ENCODE results near the gene BRSK2.

BRSK2 gene

DNA sequence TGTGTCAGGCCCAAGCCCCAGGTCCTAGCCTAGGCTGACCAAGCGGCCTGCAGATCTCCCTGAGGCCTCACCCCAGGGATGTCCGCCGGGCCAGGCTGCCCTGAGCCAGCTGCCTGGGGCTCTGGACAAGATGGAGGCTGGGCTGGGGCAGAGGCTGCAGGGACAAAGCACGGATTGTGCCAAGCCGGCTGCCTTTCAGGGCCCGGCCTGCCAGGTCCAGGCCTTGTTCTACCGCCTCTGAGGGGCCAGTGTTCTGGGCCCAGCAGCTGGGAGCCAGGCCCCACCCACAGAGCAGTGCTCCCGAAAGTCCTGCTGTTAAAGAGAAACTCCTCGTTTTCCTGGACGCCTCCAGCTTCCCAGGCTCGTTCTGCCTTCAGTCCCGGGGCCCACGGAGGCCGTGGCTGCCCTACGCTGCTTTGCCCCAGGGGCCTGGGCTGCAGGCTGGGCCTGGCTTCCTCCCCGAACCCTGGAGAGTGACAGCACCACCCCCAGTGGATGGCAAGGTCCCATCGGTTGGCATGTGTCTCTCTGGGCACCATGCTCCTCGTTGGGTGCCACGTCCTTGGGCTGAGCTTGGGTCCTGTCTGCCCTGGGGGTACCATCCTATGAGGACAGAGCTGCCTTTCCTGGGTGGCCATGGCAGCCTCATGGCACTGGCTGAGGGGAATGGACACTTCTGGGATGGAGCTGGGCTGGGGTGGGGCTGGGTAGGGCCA is 7.6 kb downstream of the BRSK2 start:
- no peak for DNase-seq (ENCODE audit: low spot score)

DNA sequence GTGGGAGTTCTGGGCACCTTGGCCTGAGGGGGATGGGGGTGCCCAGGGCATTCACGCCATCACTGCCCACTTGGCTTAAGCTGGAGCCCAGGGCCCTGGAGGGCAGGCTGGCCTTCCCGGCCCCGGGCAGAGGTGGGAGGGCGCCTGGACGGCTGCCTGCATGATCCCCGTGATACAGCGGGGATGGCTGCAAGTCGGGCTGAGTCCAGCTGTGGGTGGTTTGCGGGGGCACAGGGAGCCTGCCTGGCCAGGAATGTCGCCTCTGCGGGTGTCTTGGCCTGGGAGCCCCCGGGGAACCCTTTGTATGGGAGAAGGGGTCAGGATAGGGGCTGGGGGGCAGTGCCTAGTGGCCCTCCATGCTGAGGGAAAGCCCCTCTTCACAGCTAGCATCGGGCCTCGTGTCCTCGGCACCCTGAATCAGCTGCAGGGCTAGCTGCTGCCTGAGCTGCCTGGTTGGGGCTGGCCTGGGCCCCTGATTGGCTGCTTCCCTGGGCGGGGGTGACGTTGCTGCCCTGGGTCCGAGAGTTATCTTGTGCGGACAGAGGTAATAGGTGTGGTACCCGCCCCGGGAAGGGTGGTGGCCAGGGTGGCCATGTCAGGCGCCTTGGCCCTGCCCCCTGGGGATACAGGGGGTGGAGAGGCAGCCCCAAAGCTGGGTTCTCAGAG is 8.3 kb downstream of the BRSK2 start:
- peak; percentile 71 for DNase-seq (ENCODE audit: low spot score)

DNA sequence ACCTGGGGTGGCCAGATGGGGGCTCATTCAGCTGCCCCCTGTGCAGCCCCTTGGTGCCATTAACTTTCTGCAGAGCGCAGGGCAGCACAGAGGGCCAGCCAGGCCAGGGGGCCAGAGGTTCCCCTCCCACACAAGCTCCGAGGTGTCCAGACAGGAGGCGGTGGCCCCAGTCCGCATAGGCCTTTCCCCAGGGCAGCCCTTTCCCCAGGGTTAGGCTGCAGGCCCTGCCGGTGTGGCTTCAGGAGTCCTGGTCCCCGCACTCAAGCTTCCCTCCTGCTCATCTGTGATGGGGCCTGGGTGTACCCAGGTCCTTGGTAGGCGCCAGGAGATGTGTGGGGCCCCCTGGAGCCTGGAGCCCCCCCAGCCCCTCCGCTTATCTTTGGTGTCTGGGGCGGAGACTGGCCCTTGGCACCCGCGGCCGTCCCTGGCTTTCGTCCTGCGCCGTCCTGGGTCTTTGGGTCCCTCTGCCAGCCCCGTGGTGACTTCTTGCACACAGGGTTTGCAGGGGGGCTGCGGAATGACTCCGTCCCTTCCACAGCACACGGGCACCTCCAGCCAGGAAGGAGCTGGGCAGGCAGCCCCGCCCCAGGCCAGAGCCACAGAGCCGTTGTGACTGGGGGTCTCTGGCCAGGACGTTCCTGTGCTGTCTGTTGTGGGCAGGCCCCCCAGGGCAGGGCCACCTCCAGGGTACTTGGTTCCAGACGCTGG is 8.9 kb downstream of the BRSK2 start:
- no peak for DNase-seq (ENCODE audit: low spot score)

DNA sequence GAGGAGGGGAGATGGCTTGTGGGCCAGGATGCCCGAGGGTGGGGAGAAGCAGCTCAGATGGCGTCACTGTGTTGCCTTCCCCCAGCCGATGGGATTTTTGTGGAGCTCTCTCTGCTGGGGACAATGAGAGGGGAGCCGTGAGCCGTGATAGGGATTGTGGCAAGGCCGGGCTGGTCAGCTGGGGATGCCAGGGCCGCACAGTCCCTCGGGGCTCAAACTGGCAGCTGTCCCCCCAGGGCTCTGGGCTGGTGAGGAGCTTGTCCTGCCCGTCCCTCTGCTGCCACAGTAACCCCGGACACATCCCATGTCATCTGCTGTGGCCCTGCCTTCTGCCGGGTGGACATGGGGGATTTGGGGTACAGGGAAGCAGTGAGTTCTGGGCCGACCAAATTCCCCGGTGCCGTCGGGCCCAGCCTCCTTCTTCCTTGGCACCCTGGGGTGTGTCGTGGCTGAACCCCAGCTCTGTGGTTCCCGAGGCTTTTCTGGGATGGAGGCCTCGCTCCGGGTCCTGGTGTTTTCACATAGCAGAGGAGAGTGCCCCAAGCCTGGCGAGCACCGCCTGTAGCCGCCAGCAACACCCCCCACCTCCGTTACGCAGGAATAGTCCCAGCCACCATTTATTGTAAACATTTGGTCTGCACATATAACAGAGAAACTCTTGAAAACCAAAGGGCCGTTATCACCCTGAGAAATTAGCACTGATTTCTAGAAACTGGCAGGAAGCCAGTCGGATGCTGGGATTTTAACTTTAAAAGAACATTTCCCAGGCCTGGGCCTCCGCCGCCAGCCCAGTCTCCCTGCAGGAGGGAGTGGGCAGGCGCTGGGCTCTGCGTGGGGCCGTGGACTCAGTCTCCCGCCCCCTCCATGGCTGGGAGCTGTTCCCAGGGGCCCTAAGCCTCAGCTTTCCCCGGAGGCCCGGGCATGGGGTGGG is 9.9 kb downstream of the BRSK2 start:
- no peak for DNase-seq (ENCODE audit: low spot score)

DNA sequence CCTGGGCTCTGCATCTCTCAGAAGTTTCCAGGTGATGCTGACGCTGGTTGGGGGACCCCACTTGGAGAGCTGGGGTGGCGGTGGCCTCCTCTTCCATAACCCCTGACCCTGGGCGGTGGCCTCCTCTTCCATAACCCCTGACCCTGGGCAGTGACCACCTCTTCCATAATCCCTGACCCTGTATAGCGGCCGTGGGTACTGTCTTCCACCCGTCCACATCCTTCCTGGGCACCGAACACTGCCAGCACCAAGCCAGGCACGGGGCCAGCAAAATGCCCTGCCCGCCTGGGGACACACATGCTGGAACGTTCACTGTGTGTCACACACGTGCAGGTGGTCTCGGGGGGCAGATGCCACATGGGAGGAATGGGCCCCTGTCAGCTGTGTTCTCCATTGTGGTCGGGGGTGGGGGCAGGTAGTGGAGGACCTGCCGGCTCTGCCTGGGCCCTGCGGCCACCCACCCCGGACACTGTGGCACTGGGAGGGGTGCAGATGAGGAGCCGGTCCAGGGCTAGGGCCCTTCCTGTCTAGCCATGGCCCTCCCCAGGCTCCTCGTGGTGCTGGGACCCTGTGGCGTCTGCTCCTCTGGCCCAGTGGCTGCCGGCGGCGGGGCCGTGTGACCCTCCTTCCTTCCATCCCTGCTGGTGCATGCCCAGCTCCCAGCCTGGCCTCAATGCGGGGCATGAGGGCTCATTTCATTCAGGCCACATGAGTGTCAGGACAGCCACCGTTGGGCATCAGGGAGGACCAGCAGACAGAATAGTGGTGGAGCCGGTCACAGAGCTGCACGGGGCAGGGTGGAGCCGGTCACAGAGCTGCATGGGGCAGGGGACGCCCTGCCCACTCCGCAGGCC is 10.8 kb downstream of the BRSK2 start:
- DNase-seq (ENCODE audit: low spot score), result no peak

DNA sequence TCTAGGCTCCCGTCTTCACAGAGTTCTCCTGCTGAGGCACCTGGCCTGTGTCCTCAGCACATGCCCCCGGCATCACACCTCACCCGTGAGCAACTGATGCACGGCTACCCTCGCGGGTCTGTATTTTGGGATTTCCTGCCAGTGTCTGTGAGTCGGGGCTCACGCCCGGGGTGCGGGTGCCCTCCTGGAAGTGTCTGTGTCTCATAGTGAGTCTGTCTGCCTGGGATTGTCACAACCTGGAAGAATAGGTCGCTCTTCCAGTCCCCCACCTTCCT is 11.4 kb downstream of the BRSK2 start:
- no peak for DNase-seq (ENCODE audit: low spot score)

DNA sequence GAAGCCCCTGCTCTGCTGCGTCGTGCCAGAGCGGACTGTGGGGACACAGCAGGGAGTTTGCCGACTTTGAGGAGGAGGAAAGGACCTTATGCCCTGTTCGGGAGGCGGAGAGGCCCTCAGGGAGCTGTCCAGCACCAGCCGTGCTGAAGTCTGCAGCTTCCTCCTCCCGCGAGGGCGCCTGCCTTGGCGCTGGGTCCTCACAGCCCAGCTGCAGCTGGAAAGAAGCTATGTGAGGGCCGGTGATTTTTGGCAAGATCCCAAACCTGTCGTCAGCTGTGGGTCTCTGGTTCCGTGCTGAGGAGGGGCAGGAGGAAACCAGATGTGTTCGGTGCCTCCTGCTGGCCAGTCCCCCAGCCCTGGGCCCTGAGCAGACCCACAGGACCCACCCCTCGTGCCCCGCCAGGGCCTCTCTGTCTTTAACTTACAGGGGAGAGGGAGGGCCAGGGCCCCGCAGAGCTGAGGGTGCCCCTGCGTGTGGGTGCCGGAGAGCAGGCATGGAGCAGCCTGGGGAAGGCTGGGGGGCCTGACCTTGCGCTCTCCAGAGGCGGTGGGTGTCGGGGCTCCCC is 12.0 kb downstream of the BRSK2 start:
- no peak for DNase-seq (ENCODE audit: low spot score)

DNA sequence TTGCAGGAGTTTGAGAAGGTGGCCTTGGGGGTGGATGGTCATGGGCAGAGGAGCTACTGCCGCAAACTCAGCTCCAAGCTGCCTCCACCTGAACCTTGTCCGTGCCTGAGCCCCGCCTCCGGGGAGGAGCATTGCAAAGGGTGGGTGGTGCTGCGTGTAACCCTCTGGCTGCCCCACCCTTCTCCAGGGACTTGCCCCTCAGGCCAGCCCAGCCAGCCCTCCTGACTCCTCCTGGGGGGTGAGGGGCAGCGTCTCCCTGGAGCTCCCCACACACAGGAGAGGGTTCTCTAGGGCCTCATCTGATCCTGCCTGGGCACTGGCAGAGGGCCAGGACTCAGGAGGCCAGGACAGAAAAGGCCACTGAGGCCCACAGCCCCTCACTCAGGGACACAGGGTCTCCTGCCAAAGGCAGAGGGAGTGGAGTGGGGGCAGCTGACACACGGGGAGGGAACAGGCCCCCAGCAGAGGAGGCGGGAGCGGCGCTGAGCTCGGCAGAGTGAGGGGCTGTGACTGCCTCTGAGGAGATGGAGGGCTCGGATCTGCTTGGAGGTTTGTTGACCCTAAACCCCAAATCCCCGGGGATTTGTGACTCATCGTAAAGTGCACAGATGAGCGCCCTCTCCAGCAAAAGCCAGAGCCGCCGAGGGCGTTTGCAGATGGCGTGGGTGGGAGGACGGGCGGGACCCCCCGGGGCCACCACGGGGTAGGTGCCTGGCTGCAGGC is 12.8 kb downstream of the BRSK2 start:
- no peak for DNase-seq (ENCODE audit: low spot score)

DNA sequence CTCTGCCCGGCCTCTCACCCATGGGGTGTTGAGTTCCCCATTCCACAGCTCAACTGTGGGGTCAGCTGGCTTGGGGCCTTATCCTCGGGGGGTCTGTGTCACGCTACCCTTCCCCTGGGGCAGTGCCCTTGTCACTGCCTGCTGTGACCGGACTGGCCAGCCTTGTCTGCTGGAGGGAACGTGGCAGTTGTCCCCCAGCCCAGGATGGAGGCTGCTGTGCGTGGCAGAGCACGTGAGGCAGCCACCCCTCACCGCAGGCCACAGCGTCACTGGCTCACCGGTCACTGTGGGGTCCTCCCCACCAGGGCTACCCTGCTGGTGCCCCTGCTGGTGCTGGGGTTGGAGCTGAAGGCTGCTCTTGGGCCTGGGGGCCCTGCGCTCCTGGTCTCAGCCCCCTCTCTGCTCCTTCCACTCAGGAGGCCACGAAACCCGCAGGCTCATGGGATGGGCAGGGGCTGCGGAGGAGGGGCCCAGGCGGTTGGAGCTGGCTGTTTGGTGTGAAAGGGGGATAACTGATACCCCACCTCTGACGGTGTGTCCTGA is 13.4 kb downstream of the BRSK2 start:
- DNase-seq (ENCODE audit: low spot score), result no peak

DNA sequence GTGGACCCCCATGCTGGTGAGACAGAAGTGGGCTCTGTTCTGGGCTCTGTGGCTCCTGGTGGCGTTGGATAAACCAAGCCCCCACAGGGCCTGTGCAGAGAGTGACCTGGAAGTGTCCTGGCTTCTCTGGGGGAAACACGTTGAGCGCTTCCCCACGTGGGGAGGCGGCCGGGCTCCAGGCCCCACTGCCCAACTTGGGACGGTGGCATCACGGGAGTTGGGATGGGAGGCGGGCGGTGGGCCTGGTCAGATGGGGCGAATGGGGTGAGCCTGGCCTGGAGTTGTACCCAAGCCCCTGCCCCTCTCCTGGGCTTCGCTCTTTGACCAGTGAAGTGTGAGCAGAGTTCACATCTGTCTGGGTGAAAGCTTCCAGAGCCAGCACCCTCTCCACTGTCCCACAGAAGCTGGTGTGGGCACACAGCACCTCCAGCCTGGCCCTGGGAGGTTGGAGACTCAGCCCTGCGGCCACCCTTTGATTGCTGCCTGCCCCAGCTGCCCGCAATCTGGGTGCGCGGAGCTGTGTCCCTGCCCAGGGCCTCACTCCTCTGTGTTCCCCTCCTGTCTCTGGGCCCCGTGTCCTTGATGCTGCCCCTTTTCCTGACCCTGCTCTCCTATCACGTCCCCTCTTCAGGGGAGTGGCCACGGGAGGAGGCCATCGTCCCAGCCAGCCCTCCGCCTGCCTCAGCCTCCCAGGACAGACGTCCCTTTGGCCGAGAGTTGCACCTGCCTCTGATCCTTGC is 14.2 kb downstream of the BRSK2 start:
- DNase-seq (ENCODE audit: low spot score), result no peak

DNA sequence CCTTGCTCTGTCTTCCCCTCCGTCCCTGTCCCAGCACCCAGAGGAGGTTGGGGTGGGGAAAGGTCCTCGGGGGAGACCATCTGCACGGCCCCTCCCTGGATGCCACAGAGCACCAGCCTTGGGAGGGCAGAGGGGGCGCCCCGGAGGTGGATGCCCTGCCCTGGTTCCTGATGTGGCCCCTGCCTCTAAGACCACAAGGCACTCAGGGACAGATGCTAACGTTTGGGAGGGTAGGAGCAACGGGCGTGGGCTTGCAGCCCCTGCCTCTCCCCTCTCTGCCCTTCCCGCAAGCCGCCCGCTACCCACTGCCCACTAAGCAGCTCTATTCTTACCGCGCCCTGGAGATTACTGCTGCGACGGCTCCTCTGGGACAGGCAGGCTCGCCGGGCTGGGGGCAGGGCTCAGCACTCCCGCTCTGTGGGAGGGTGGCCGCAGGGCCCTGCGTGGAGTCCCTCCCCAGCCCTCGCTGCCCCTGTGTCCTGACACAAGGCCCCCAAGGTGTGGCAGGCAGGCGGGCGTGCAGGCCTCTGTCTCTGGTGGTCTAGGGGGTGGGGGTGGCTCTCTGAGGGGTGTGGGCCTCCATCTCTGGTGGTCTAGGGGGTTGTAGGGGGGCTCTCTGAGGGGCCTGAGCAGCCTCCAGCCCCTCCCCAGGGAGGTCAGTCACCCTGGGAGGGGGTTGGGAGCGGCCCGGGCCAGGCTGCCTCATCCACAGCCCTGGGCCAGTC is 14.9 kb downstream of the BRSK2 start:
- no peak for DNase-seq (ENCODE audit: low spot score)

DNA sequence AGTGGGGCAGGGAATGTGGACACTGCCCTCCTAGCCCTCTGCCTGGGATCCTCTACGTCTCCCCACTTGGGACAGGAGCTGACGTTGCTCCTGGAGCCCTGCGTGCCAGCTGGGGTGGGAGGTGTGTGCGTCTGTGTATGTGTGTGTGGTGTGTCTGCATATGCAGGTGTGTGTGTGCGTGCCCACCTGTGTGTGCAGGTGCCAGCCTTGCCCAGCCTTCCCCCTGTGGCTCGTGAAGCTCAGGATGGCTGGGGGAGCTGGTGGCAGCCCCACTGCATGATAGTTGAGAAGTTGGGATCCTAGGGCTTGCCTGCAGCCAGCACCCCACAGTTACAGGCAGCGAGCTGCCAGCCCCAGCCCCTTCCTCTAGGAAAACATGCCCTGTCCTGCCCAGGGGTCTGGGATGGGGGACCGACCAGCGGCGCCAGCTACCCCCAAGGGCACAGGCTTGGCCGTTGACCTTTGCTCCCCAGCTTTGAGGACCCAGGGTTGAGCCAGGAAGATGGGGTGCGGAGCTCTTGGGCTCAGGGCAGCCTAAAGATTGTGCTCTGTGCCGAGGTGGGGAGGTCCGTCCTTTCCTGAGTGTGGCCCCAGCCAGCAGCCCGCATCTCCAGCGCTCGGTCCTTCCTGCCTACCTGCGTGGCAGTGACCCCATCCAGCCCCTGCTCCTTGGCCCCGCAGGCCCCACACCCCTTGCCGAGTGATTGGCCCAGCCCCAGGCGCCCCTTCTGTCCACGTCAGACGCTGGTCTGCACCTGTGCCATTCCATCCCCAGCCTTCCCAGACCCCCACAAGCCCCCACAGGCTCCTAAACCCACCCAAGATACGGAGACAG is 15.7 kb downstream of the BRSK2 start:
- DNase-seq (ENCODE audit: low spot score), result no peak

DNA sequence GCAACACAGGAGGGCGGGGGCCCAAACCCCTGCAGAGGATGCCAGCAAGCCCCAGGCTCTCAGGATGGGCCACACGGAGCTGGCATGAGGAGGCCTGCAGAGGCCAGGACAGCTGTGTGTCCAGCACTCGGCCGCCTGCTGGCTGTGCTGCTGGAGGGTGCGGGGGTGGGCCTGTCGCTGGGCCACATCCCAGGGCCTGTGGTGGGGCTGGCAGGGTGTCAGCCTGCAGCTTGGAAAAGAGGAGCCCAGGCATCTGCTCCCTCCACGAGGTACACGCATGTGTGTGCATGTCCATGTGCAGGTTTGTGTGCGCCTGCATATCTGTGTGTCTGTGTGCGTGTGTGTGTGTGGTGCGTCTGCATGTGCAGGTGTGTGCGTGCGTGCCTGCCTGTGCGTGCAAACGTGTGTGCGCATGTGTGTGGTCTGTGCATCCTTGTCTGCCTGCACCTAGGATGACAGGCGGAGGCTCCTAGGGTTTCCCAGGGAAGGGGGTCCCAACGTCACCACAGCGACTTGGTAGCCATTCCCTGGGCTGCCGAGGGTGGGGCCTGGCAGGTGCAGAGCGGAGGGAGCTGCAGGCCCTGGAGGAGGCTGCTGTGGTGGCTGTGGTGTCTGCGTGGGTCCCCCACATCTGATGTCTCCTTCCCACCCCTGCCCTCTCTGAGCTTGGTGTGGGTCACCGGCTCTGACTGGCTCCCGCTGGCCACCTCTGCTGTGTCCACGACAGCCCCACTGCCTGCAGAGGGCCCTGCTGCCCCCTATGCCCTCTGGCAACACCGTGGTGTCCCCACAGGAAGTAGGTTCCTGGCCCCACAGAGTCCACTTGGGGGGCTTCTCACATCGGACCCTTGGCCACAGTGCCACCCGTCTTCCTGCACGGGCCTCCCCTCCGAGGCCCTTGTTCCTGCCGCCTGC is 17.1 kb downstream of the BRSK2 start:
- DNase-seq (ENCODE audit: low spot score), result no peak

DNA sequence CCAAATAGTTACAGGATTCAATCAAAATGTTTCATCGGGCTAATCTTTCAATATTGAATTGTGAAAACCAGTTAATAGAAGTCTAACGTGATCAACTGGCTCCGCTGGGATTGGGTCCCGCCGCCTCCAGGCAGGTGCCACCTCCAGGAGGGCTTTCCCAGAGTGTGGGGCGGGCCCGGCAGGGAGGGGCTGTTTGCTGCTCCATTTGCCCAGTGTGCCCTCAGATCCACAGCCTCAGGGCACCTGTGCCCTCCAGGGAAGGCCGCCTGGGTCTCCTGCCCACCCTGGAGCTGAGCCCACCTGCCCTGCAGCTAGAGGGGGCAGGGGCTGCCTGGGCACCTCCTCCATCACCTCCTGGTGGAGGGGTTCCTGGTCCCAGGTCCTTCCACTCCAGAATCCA is 17.9 kb downstream of the BRSK2 start:
- no peak for DNase-seq (ENCODE audit: low spot score)

DNA sequence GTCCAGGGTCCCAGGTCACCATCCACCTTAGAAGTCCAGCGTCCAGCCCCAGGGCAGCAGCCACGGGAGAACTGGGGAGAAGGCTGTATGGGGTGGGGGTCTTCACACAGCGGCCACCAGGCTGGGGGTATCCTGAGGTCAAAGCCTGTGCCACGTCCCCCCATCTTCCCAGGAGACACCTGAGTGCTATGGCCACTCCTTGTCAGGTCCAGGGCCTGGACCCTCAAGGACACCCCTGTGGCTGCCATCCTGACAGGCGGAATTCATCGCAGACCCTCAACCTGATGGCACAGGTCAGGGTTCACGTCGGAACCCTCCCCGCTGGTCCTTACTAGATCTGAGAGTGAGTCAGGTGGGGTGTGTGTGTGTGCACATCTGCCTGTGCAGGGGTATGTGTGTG is 18.6 kb downstream of the BRSK2 start:
- no peak for DNase-seq (ENCODE audit: low spot score)

DNA sequence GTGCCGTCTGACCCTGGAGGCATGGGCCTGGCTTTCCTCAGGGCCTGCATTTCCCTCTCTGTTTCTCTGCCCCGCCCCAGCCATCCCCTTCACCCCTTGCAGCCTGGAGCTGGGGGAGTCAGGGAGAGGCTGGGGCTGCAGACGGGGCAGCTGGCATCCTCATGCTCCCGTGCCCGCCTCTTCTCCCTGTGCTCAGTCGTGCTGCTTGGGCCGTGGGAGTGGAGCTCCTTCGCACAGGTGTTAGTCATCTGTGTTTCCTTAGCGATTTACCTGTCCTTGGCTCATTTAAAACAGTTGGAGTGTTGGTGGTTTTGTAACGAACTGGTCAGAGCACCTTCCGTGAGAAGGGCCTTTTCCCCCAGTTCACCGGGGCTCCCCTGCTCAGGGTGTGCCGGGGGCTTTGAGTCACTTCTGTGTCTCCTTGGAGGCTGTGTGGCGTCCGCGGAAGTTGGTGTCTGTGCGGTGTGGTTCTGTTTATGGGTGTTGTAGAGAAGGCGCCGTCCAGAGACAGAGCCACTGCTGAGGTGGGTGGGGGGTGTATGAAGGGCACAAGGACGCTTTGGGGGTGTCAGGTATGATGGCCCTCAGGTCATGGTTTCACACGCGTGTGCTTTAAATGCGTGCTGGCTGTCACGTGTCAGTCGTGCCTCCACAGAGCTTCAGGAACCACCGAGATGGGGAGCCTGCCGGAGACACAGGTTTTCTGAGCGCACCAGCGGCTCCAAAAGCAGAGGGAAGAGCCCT is 19.5 kb downstream of the BRSK2 start:
- no peak for DNase-seq (ENCODE audit: low spot score)

Data from hematopoietic multipotent progenitor cell treated with erythropoietin and hydrocortisone succinate and interleukin-3 and kit ligand, for 17 days (in vitro differentiated cells).